IMR-90 (cell line): ENCODE data around the gene CHCHD4. TPM values are rescaled to one million over a fixed set of nuclear protein-coding genes. Genes with fewer than 3 reads are reported as not detected.

ENCODE experiments used
- ATAC-seq: fragments of 200-7000 bp; cut with Tn5 transposase; 2 replicates; pipeline ENCODE4 v1.9.1; 2020; ENCODE audit warnings: low read depth, mild to moderate bottlenecking, moderate library complexity
- BruUV-seq: library from RNA; stranded (reverse); fragments of 400-500 nt; replicated peaks from 2 replicates; lab custom pipeline; 2021; lab: Mats Ljungman, UMichigan
- CTCF ChIA-PET: fragments of 300-600 bp; formaldehyde crosslinking; extraction: SDS; loops from one replicate; lab custom pipeline; 2021; ENCODE audit warnings: antibody characterized with exemption; lab: Yijun Ruan, JAX
- POLR2A ChIA-PET: fragments of 300-600 bp; sonication (Branson Sonifier 250); formaldehyde crosslinking; loops from one replicate; lab custom pipeline; 2022; ENCODE audit warnings: antibody characterized with exemption; ENCODE audit not compliant: unreplicated experiment; lab: Charles Lee
- DNase-seq: peaks from one replicate; pipeline ENCODE4 v3.0.0; 2013
- H2AFZ ChIP-seq: replicated peaks from 2 replicates; pipeline ENCODE3; 2013; ENCODE audit warnings: low read length, mild to moderate bottlenecking; ENCODE audit not compliant: poor library complexity
- H2AK5ac ChIP-seq: 2 replicates; pipeline ENCODE4 v1.6.1; 2013; ENCODE audit warnings: low read depth, low read length, inconsistent platforms
- H2AK9ac ChIP-seq: replicated peaks from 2 replicates; pipeline ENCODE3; 2013; ENCODE audit warnings: mild to moderate bottlenecking, low read depth, low read length, moderate library complexity; ENCODE audit not compliant: poor library complexity
- H2BK120ac ChIP-seq: 2 replicates; pipeline ENCODE4 v1.6.1; 2013; ENCODE audit warnings: low read depth, low read length, inconsistent platforms
- H2BK15ac ChIP-seq: 3 replicates; pipeline ENCODE4 v1.6.1; 2013; ENCODE audit warnings: low read depth, low read length, inconsistent platforms
- H2BK20ac ChIP-seq: 2 replicates; pipeline ENCODE4 v1.6.1; 2013; ENCODE audit warnings: low read depth, mild to moderate bottlenecking, inconsistent platforms, low read length, moderate library complexity
- H2BK5ac ChIP-seq: 2 replicates; pipeline ENCODE4 v1.6.1; 2013; ENCODE audit warnings: mild to moderate bottlenecking, low read depth, low read length, inconsistent platforms; ENCODE audit not compliant: poor library complexity, severe bottlenecking
- H3K14ac ChIP-seq: replicated peaks from 2 replicates; pipeline ENCODE4 v1.6.1; 2013; ENCODE audit warnings: low read depth, low read length, inconsistent platforms
- H3K18ac ChIP-seq: 2 replicates; pipeline ENCODE4 v1.6.1; 2013; ENCODE audit warnings: low read depth, low read length, control low read depth
- H3K23ac ChIP-seq: 2 replicates; pipeline ENCODE4 v1.6.1; 2013; ENCODE audit warnings: low read depth, low read length, inconsistent platforms
- H3K27ac ChIP-seq: 2 replicates; pipeline ENCODE4 v1.5.1; 2013; ENCODE audit warnings: mild to moderate bottlenecking, control low read depth, low read length; ENCODE audit not compliant: insufficient read depth
- H3K27me3 ChIP-seq: 2 replicates; pipeline ENCODE4 v1.6.1; 2013; ENCODE audit warnings: low read length; ENCODE audit not compliant: control insufficient read depth, insufficient read depth
- H3K36me3 ChIP-seq: 2 replicates; pipeline ENCODE4 v1.6.1; 2013; ENCODE audit warnings: low read length, mixed read lengths; ENCODE audit not compliant: control insufficient read depth, insufficient read depth
- H3K4ac ChIP-seq: 2 replicates; pipeline ENCODE4 v1.6.1; 2013; ENCODE audit warnings: low read depth, low read length, inconsistent platforms
- H3K4me1 ChIP-seq: 2 replicates; pipeline ENCODE4 v1.6.1; 2013; ENCODE audit warnings: low read length, mixed read lengths; ENCODE audit not compliant: control insufficient read depth, insufficient read depth
- H3K4me2 ChIP-seq: 2 replicates; pipeline ENCODE4 v1.6.1; 2013; ENCODE audit warnings: low read depth, mild to moderate bottlenecking, control low read depth, low read length, moderate library complexity
- H3K4me3 ChIP-seq: 2 replicates; pipeline ENCODE4 v1.5.1; 2013; ENCODE audit warnings: low read depth, mild to moderate bottlenecking, control low read depth, low read length, moderate library complexity; ENCODE audit not compliant: insufficient read depth
- H3K56ac ChIP-seq: 2 replicates; pipeline ENCODE4 v1.6.1; 2013; ENCODE audit warnings: low read length, inconsistent platforms; ENCODE audit not compliant: insufficient read depth; ENCODE audit errors: extremely low read depth
- H3K79me1 ChIP-seq, 2 experiments: 2 replicates each; pipeline ENCODE4 v1.6.1; 2013; ENCODE audit warnings: low read length in 2 of 2, inconsistent platforms in 1 of 2, low read depth in 1 of 2
- H3K9ac ChIP-seq: 2 replicates; pipeline ENCODE4 v1.6.1; 2013; ENCODE audit warnings: low read depth, low read length, control low read depth
- H3K9me1 ChIP-seq: 2 replicates; pipeline ENCODE4 v1.6.1; 2013; ENCODE audit warnings: low read length, inconsistent platforms; ENCODE audit not compliant: insufficient read depth
- H3K9me3 ChIP-seq: 2 replicates; pipeline ENCODE4 v1.6.1; 2013; ENCODE audit warnings: low read length; ENCODE audit not compliant: control insufficient read depth, insufficient read depth
- H4K20me1 ChIP-seq: 2 replicates; pipeline ENCODE4 v1.6.1; 2013; ENCODE audit warnings: low read length, inconsistent platforms; ENCODE audit not compliant: insufficient read depth
- H4K5ac ChIP-seq: 2 replicates; pipeline ENCODE4 v1.6.1; 2013; ENCODE audit warnings: mild to moderate bottlenecking, low read depth, low read length, control low read depth
- H4K8ac ChIP-seq, 2 experiments: 2 replicates each; pipeline ENCODE4 v1.6.1; 2013; ENCODE audit warnings: low read depth in 2 of 2, low read length in 2 of 2, control low read depth in 1 of 2, inconsistent platforms in 1 of 2
- H4K91ac ChIP-seq: 2 replicates; pipeline ENCODE4 v1.6.1; 2013; ENCODE audit warnings: low read depth, low read length, inconsistent platforms; ENCODE audit not compliant: insufficient read depth
- BHLHE40 ChIP-seq: fragments of 150-350 bp; IDR thresholded peaks from 2 replicates; pipeline ENCODE4 v1.6.1; 2016; ENCODE audit warnings: mild to moderate bottlenecking, low read depth, low read length
- CEBPB ChIP-seq: IDR thresholded peaks from 2 replicates; pipeline ENCODE4 v1.6.1; 2012; ENCODE audit warnings: low read depth, low read length, improper control_type of control experiment
- WGBS, 2 experiments: methylation state at CpG; one replicate each; pipeline versions ENCODE4 v1.1.5 to v1.1.7; 2013; ENCODE audit warnings: missing lambda C conversion rate in 2 of 2; ENCODE audit not compliant: insufficient read length in 1 of 2; ENCODE audit errors: extremely low coverage in 2 of 2; 5-methylcytosine and 5-hydroxymethylcytosine counted together
- dilution Hi-C: fragments of 300-500 bp; cut with HindIII; formaldehyde crosslinking; loops from one replicate; pipeline ENCODE4 v1.14.3; 2018; ENCODE audit warnings: low sequenced_read_pairs; ENCODE audit not compliant: unreplicated experiment
- in situ Hi-C: fragments of 300-500 bp; cut with MboI; formaldehyde crosslinking; loops from 3 replicates; pipeline ENCODE4 v1.14.3; 2019; ENCODE audit warnings: low sequenced_read_pairs, inconsistent platforms, mixed read lengths
- intact Hi-C: fragments of 100-400 bp; cut with micrococcal nuclease; formaldehyde crosslinking; loops from 2 replicates; pipeline ENCODE4 v1.10.0; 2022
- polyA plus RNA-seq, 3 experiments: library from polyadenylated mRNA; depleted of rRNA; stranded (reverse); fragments of >200 nt; gene quantifications; 2 replicates each; pipeline ENCODE4 v1.2.3, GENCODE V29; 2012; ENCODE audit warnings: low replicate concordance in 1 of 3
- total RNA-seq: library from RNA; depleted of rRNA; stranded (reverse); fragments of >200 nt; gene quantifications from 2 replicates; pipeline ENCODE4 v1.2.3, GENCODE V29; 2012

CHCHD4 gene
- total and polyA plus RNA-seq, 2 of the 4 experiments (the other 2 are of a cell fraction) = 9.0 to 9.8 TPM

DNA sequence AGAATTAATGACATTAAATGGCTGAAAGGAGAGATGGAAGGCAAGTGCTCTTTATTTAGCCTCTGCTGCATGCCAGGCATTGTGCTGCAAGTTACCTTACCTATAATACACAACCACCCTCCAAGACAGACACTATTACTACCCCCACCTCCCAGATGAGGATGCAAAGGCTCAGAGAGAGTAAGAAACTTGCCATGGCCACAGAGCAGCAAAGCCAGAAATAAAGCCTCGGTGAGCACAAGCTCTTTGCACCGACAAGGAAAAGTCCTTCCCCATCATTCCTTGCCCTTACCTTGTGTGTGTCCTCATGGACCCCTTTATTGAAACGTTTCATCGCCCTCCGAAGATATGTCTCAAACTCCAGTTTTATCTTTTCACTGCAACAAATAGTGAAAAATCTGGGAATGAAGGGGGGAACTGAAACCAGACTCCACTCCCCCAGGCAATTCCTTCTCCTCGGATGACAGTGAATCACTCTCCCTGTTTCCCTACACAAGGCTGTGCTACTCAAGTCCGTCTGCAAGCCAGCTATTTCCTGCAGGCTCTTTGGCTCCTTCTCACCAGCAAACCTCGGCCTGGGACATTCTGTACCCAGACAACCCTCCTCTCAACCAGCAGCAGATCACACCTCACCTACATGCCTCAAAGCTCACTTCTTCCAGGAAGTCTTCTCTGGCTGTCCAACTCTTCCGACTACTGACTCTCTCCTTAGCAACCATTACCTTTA is 42.4 kb upstream of the CHCHD4 start:
- peaks cover 8% of the 10 kb centered on the region for H3K9me1 ChIP-seq
- no peak overlapping the region for H2AK9ac ChIP-seq
- H4K5ac ChIP-seq = no peak overlapping the region
- no peak overlapping the region for H3K4ac ChIP-seq
- H3K56ac ChIP-seq = no peak overlapping the region
- H4K91ac ChIP-seq = no peak overlapping the region
- no peak overlapping the region for H3K9ac ChIP-seq
- H3K27ac ChIP-seq = no peak overlapping the region
- H3K36me3 ChIP-seq = peaks cover 63% of the 10 kb centered on the region
- no peak overlapping the region for H4K8ac ChIP-seq
- intact Hi-C loops = no loop called here
- peaks cover 6% of the 10 kb centered on the region; the same call in 1 of the 2 replicates for H3K4me1 ChIP-seq
- 0 out of 2 replicates have a peak, but pooled peaks cover 1% of the 10 kb centered on the region for H3K9me3 ChIP-seq
- no peak overlapping the region for H2BK120ac ChIP-seq
- H2BK15ac ChIP-seq = no peak overlapping the region
- no peak overlapping the region for H3K23ac ChIP-seq
- ATAC-seq (no peak), DNase-seq (peak; percentile 26)
- BruUV-seq = no TSS peak
- H3K4me3 ChIP-seq = no peak overlapping the region
- H3K79me1 ChIP-seq = peaks cover 30 to 35% of the 10 kb centered on the region in 2 experiments
- in situ Hi-C loops = no loop called here
- no peak overlapping the region for H2BK20ac ChIP-seq
- no peaks in the 10 kb centered on the region for H4K20me1 ChIP-seq
- ChIA-PET CTCF (no interaction called here), POLR2A (no interaction called here)
- no peak overlapping the region for H2AK5ac ChIP-seq
- dilution Hi-C loops = no loop called here
- no peak overlapping the region for H3K18ac ChIP-seq
- no peak overlapping the region for H2BK5ac ChIP-seq
- H2AFZ ChIP-seq = no peak overlapping the region
- WGBS, 2 experiments = no CpG with 5 or more reads among the region's 9 CpGs
- no peaks in the 10 kb centered on the region for H3K27me3 ChIP-seq
- H3K14ac ChIP-seq = no peak overlapping the region
- no peak overlapping the region for H3K4me2 ChIP-seq
- no peak for TF ChIP-seq CEBPB
- no peak for TF ChIP-seq BHLHE40
